Activated effector memory CD4-positive, alpha-beta T cell treated with anti-CD3 and anti-CD28 coated beads, Interleukin-2, amount 50 U/mL, for 16 hours (primary cell): ENCODE results near the gene ELK3.

Experiments used
- DNase-seq: peaks from one replicate; pipeline ENCODE4 v3.0.0-alpha.2; 2020

ELK3 gene

DNA sequence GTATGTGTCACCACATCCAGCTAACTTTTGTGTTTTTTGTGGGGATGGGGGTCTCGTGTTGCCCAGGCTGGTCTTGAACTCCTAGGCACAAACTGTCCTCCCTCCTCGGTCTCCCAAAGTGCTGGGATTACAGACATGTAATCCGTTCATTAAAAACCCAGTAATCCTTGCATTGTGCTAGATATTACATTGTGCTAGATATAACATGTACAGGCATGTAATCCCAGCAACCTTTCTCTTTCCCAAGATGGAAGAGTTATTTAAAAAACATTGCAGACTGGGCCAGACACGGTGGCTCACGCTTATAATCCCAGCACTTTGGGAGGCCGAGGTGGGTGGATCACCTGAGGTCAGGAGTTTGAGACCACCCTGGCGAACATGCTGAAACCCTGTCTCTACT is 19.7 kb downstream of the ELK3 start:
- no peak for DNase-seq

DNA sequence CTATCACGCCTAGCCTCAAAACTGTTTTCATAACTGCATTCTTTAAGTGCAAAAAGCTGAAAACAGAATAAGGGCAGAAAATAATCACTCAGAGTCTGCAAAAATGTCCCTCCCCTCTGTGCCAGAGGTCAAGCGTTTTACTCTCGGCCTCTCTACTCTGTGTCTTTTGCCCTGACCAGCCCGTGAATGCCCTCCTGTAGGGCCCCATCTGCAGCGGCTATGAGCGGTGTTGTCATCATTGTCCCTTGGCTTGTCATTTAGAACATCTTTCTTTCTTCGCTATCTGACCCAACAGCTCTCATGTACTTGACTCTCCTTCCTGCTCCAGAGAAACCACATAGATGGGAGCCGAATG is 21.7 kb downstream of the ELK3 start:
- DNase-seq = no peak

DNA sequence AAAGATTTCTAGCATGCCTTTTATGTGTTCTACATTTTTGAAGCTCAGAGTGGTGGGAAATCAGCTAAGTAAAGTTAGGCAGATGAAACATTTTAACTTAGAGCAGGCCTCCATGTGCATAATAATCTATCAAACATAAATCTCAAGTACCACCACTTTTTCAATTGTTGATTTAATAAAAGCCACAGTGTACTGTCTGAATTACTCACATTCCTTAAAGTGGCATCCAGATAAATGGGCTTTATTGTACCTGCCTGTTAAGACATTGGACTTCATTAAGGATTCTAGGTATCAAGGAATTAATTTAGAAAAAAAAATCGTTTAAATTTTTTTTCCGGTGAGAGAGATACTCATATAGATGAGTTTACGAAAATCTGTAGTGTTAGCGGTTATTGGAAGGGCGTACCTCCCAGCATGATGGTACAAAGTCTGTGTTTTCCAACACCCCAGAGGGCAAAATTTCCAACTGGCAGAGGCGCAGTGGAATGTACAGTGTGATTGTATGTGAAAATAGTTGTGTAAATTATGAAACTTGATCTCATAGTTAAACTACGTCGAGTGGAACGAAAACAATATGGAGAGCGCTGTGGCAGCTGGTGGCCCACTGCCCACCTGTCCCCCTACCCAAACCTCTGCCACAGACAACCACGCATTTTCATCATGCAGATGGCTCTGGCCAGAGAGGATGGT is 25.0 kb downstream of the ELK3 start:
- DNase-seq = no peak

DNA sequence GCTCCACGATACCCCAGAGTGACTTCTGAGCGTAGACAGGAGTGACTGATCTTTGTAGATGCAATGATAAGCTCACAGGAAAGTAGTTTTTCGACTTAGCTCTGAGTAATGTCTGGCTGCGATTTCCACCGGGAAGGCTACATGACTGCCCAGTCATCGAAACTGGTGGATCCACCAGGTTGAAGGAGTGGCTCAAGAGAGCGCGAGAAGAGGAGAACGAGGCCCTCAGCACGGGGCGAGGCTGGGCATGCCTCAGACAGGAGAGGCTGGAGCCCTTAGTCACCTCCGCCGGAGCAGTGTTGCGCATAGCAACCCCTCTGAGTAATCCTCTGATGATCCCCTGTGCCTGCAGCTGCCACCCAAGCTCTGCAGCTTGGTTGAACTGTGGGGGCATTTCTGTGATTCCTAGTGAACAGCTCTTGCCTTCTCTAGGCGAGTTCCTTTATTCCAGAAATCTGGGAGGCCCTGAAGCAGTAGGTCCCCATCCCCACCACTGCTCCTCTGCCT is 25.6 kb downstream of the ELK3 start:
- no peak for DNase-seq

DNA sequence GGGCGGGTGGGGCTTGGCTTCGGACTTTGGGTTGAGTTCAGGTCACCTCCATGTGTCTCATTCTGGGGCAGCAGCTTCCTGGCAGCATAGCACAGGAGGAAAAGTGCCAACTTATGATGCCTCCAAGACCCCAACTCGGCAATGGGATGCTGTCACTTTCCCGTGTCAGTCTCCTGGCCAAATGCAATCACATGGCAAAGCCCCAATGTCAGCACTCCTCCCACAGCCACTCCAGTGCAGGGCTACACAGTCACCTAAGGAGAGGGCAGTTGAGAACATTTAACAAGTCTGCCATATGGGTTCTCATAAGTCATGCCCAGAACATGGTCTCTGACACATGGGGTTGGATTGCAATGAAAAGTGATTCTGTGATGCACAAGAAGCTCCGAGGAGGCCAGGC is 26.7 kb downstream of the ELK3 start:
- DNase-seq = no peak

DNA sequence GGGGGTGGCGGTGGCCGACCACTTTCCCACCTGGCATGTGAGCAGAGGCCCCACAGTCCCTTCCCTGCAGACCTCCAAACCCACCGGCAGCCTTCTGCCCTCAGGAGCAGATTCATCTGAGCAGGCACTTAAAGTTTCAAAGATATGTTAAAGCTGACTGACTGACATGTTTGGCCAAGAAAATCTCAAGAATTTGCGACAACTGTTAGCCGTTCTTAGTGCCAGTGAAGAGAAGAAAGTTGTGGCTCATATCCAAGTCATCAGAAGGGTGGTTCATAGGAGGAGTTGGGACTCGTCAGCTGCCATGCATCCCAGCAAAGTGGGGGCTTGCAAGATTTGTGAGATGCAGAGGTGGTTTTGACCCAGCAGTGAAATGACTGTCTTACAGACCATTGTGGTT is 27.2 kb downstream of the ELK3 start:
- DNase-seq = no peak

DNA sequence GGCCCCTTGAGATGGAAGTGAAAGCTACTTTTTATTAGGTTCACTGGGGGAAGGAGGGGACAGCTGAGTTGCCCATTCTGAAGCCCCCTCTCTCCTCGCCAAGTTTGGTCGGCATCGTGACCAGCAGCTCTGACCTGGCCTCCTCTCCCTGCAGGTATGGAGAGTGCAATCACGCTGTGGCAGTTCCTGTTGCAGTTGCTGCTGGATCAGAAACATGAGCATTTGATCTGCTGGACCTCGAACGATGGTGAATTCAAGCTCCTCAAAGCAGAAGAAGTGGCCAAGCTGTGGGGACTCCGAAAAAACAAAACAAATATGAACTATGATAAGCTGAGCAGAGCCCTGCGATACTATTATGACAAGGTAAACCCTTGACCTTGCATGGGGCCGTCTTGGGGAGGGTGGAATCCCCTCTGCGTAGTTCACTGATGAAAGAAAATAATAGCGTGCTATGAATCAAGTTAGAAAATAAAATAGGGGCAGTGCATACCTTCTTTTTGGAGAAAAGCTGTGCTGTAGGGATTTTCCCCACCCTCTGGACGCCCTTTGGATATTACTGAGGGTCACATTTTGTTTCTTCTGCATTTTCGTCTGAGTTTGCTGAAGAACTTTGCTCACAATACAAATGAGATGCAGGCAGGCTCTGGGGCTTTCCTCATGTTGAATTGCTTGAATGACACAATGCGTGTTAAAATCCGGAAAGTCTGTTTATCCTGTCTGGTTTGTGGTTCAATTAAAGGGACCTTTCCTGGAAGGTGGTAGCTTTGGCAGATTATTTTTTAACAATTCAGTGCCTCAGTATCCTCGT is 29.4 kb downstream of the ELK3 start:
- no peak for DNase-seq

DNA sequence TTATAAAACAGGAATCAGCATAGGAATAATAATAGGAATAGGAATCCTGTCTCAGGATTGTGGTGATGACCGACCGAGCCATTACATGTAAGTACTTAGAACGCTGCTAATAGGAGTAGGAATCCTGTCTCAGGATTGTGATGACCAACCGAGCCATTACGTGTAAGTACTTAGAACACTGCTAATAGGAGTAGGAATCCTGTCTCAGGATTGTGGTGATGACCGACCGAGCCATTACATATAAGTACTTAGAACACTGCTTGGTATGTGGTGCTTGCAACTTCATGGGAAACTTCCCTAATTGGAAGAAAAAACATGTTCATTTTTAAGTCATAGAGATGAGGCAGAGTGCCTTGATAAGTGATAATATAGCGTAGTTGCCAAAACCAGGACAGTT is 30.0 kb downstream of the ELK3 start:
- no peak for DNase-seq

DNA sequence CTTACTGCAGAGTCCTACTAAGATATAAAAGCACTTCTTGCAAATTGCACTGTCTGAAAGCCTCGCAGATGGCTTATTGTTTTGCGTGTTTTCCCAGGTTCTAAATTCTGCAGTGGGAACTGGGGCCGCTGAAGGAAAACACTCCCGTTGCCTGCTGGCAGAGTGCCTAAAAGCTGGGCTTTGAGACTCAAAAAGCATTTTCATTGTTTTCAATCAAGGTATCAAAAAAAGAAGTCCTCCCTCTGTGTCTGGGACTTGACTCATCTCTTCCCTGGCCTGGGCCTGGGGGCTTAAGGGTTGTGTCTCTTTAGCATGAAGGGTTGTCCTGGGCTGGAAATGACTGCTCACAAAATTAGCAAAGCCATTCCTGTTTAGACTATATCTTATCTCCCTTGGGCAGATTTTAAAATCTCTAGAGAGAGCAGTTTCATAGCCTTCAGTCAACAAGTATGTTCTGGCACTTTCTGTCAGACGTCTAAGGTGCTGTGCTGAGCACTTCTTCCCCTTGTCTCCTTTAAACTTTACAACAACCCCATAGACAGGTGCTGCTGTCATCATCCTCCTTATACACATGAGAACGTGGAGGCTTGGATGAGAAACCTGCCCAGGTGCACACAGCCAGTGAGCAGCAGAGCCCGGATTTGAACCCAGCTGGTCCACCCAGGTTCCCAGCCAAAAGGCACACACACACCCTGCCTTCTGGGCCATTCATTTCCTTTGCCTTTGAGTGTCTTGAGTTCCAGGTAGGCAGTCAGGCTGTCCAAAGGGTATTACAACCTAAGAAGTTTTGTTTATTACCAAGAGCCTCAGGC is 31.1 kb downstream of the ELK3 start:
- no peak for DNase-seq

DNA sequence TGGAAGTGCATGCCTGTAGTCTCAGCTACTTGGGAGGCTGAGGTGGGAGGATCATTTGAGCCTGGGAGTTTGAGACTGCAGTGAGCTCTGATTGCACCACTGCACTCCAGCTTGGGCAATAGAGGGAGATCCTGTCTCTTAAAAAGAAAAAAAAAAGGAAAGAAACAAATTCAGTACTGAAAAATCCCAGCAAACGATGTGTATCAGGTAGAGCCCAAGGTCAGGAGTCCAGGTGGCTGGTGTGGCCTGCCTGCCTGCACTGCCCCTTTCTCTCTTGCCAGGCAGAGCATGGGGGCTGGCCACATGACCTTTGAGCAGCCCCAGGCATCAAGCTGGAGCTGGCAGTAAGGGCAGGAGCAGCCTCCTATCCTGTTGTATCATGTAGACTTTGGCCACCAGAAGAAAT is 31.8 kb downstream of the ELK3 start:
- DNase-seq = no peak

DNA sequence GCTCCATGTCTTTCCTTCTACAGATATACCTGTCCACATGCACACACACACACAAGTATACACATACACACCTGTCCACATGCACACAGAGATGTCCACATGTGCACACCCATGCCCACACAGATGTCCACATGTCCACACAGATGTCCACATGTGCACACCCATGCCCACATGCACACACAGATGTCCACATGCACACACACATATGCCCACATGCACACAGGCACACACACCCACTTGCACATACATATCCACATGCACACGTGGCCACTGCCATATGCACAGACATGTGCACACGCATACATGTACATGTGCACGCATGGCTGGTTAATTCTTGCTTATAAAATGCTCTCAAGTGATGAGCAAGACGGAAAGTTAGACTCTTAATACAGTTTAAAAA is 32.2 kb downstream of the ELK3 start:
- DNase-seq = no peak

DNA sequence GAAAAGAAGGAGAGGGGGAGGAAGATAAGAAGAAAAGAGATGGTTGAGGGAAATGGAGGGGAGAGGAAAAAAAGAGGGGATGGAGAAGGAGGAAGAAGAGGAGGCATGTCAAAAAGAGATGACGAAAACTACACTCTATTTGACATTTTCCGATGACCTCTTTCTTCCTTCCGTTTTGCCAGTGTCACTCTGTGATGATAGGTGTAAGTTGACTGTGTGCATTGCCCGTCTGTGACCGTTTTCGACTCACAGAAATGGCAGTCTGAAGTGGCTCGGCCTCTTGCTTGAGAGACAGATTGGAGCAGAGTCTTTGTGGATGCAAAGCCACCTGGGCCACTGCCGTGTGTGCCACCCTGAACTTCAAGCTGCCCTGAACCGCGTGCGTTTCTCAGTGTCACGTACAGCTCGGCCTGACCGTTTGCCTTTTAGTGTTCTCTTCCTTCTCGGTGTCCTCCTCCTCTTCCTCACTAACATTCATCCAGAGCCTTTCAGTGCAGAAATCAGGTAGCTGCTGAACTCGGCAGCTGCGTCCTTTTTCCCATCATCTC is 32.7 kb downstream of the ELK3 start:
- no peak for DNase-seq

DNA sequence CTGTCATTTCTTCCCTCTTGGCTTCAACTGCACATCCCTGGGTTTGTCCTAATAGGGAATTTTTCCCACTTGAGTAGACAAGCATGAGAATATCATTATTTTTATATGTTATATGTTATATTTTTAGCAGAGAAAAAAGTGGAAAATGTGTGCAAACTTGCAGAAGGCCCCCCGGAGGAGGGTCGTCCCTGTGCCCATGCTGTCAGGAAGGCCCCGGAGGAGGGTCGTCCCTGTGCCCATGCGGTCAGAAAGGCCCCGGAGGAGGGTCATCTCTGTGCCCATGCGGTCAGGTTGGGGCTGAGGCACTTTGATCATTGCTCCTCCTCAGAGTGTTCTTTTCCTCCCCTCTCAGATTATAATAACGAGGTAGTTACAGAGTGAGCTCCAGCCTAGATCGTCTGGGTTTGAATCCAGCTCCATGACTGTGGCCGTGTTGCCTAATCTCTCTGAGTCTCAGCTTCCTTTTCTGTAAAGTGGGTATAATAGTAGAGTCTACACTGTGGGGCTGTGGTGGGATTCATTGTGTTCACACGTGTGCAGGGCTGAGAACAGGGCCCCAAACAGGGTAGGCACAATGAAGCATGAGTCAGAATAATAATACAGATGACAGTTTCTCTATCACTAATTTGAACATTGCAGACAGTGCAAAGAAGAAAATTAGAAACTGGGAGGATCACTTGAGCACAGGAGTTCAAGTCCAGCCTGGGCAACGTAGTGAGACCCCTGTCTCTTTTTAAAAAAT is 33.4 kb downstream of the ELK3 start:
- no peak for DNase-seq

DNA sequence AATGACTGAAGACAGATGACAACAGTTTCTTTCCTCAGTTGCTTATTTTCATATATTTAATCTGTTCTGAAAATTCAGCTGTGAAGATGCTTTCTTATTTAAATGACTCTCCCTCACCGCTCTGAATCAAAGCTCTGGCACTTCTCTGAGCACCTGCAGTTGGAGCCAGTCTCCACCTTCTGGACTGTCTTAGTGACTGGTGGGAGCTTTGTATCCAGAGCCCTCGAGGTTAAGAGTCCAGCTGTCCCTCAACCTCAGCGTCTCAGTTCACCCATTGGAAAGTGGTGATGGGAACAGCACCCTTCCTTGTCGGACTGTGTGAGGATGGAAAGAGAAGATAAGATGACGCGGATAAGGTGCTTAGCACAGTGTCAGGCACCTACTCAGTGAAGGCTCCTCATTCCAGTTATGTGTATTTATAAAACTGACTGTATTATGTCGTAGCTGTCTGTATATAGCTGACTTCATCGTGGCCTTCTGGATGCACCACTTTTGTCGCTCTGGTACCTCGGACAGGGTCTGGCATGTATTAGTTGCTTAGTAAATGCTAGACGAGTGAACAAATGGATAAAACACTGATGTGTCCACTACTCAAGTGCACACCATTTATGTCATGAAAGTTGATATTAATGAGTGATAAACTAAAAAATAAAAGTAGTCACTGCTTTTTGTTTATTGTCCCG is 34.5 kb downstream of the ELK3 start:
- no peak for DNase-seq

DNA sequence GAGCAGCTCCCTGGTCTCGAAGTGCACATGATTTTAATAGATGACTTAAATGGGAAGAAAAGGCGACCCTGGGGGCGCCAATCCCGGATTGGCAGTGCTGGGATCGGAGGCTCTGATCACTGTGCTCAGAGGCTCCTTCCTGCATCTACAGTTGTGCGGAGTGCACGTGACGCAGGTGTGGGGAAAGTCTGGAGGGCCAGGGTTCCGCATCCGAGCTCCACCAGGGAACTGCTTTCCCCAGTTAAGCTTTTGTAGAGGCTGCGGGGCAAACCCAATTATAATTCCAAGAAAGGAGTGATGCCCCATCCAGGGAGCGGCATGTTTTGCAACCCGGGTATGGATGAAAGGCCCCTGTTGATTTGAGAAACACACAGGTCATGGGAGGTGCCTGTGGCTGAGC is 36.5 kb downstream of the ELK3 start:
- no peak for DNase-seq

DNA sequence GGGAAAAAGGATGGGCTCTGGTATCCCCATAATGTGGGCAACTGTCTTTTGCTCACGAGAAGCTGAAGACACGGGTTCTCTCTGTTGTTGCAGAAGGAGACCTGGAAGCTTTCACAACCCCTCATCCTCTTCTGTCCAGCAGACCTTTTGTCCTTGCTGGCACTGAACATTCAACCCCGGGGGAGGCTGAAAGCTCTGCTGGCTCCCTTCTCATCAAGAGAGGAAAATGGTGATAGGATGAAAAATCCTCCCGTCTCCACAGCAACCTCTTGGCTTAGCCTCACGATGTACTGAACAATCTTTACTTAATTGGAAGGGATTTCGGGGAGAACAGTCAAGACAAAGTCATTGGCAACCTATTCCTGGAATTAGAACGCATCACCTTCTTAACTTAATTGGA is 39.0 kb downstream of the ELK3 start:
- no peak for DNase-seq

DNA sequence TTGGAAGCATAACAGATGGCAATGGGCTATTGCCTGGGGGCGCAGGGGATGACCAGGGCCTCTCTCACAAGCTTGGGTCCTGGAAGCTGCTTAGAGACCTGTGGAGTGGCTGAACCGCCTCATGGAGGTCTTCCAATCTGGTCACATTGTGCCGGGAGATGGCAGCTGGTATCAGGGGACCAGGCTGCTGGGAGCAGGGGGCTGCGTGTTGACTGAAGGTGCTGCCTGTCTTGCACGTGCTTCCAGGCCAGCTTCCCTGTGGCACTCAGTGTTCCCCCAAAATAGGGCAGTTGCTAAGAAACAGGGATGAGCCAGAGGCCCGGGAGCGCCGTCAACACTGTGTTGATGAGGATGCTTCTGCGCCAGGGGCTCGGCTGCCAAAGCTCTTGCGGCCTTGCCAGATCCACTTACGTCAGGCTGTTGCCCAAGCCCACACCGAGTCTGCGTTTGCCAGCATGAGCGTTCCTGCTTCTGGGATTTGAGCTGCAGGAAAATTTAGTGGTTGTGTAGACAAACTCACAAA is 39.8 kb downstream of the ELK3 start:
- DNase-seq = no peak

DNA sequence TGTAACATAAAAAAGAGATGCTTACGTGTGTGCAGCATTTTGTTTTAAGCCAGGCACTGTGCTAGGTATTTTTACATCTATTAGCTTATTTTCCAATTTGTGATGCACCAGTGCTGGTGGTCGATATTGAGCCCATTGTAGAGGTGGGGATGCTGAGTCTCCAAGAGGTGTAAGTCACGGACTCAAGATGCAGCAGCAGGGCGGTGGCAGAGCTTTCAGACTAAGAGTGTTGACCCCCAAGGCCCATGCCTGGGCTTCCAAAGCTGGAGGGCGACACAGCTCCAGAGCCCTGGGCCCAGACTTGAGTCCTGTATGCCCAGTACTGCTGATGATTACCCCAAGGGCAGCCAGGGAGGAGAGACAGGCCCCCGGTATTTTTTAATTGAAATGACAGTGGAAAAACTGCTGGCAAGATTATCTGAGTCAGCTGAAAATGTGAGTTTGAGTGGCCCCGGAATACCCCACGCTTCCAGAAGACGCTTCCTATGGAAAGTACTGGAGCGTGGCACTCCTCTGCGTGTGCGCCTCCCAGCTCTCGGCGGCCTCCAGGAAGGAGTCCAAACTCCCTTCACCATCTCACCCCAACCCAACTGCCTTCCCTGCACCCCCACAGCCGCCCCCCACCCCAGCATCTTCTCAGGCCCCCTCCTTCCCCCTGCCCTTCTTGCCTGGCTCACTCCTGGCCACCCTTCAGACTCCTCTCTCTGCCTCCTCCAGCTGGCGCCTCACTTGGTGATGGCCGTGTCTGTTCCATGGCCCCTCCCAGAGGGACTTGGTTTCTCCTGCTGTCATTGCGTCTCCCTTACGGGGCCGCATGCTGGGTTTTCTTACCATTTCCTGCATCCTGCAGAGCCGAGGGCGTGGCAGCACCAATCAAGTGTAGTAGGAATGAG is 40.7 kb downstream of the ELK3 start:
- no peak for DNase-seq

DNA sequence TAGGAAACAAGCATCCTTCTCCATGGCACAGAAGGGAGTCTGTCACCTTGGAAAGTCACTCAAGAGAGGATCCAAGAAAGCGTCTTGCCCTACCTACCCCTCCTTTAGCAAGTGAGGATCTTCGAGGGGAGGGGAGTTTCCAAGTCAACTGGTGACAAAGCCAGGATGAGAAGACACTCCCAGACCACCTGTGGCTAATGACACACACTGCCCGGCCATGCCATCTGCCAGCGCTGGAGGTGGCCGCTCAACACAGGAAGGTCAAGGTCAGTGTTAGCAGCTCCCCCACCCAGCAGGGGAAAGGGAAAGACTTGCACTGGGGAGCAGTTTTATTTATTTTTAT is 41.3 kb downstream of the ELK3 start:
- no peak for DNase-seq

DNA sequence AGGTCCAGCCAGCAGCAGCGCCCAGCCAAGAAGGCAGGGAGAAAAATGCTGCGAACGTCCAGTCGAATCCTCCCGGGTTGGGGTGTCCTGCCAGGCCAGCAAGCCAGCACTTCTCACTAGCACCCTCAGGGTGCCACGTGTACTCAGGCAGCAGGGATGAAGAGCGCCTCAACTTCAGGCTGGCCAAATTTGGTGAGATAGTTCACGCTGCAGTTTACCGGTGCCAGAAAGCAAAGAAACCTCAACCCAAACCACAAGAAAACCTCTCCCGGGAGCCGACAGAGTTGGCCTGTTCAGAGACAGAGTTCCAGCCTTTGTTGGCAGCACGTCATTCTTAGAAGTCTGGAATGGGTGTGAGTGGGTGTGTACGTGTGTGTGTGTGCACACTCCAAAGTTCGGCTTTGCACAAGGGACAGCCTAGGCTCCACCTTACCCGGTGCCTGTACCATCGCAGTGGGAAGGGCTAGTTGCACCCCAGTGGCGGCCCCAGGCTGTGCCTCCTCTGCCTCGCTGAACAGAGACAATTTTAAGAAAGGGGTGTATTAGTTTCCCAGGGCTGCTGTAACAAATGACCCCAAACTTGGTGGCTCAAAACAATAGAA is 42.1 kb downstream of the ELK3 start:
- no peak for DNase-seq
